GM12878 (cell line): Measurements from ENCODE around the gene NSMCE1.

Experiments
- CTCF ChIP-seq, 3 experiments: IDR thresholded peaks in 2 of 3; conservative IDR thresholded peaks in 1 of 3; 2 replicates each; pipeline ENCODE4 v1.5.1; 2011; ENCODE audit warnings: low read depth in 3 of 3, low read length in 3 of 3, mild to moderate bottlenecking in 3 of 3, control low read depth in 2 of 3, moderate library complexity in 2 of 3, inconsistent platforms in 1 of 3, mixed read lengths in 1 of 3; ENCODE audit not compliant: control insufficient read depth in 2 of 3, insufficient read depth in 1 of 3; ENCODE audit errors: extremely low read depth in 1 of 3
- JUND ChIP-seq: IDR thresholded peaks from 2 replicates; pipeline ENCODE4 v1.6.1; 2012; ENCODE audit warnings: low read depth, mild to moderate bottlenecking, low read length, improper control_type of control experiment, moderate library complexity
- POLR2A ChIP-seq: IDR thresholded peaks from 2 replicates; pipeline ENCODE4 v1.6.1; 2011; ENCODE audit warnings: low read depth, mild to moderate bottlenecking, low read length
- POLR2AphosphoS5 ChIP-seq: IDR thresholded peaks from 2 replicates; pipeline ENCODE4 v1.6.1; 2011; ENCODE audit warnings: mild to moderate bottlenecking, low read length, inconsistent platforms
- REST ChIP-seq: IDR thresholded peaks from 2 replicates; pipeline ENCODE4 v1.6.1; 2012; ENCODE audit warnings: mild to moderate bottlenecking, low read depth, low read length
- SIX5 ChIP-seq: IDR thresholded peaks from 2 replicates; pipeline ENCODE4 v1.6.1; 2011; ENCODE audit warnings: mild to moderate bottlenecking, low read depth, low read length, moderate library complexity; ENCODE audit not compliant: severe bottlenecking
- SREBF1 ChIP-seq: IDR thresholded peaks from 2 replicates; pipeline ENCODE4 v1.6.1; 2012; ENCODE audit warnings: mild to moderate bottlenecking, low read length
- ZNF384 ChIP-seq: IDR thresholded peaks from 2 replicates; pipeline ENCODE4 v1.6.1; 2012; ENCODE audit warnings: low read depth, mild to moderate bottlenecking, low read length, improper control_type of control experiment, borderline replicate concordance
- TF ChIP-seq, protein P1 (sequence below): fragments of 450-650 bp; IDR thresholded peaks from 2 replicates; pipeline ENCODE4 v1.6.1; 2018; ENCODE audit warnings: mild to moderate bottlenecking, low read depth, moderate library complexity; ENCODE audit not compliant: partially characterized antibody
- TF ChIP-seq, protein P2 (sequence below): fragments of 450-650 bp; IDR thresholded peaks from 2 replicates; pipeline ENCODE4 v1.6.1; 2017; ENCODE audit warnings: mild to moderate bottlenecking, moderate library complexity
- TF ChIP-seq, protein P3 (sequence below): IDR thresholded peaks from 2 replicates; pipeline ENCODE4 v1.6.1; 2011; ENCODE audit warnings: low read depth, mild to moderate bottlenecking, low read length, moderate library complexity, borderline replicate concordance; ENCODE audit errors: extremely low read depth

DNA sequence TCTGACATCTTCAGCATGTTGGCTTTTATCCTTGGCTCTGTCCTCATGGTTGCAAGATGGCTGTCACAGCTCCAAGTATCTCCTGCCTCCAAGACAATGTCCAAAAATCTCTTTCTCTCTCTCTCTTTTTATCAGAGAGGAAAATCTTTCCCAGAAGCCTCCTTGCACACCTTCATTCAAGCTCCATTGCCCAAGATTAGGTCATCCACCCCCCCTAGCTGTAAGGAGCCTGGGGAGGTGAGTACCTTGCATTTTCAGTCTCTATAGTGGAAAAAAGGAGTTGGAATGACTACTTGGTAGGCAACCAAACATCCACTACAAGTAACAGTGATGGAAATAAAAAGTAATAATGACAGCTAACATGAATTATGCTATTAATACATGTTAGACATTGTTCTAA, 22.0 kb upstream of the NSMCE1 start:
- TF ChIP-seq, protein P1, sequence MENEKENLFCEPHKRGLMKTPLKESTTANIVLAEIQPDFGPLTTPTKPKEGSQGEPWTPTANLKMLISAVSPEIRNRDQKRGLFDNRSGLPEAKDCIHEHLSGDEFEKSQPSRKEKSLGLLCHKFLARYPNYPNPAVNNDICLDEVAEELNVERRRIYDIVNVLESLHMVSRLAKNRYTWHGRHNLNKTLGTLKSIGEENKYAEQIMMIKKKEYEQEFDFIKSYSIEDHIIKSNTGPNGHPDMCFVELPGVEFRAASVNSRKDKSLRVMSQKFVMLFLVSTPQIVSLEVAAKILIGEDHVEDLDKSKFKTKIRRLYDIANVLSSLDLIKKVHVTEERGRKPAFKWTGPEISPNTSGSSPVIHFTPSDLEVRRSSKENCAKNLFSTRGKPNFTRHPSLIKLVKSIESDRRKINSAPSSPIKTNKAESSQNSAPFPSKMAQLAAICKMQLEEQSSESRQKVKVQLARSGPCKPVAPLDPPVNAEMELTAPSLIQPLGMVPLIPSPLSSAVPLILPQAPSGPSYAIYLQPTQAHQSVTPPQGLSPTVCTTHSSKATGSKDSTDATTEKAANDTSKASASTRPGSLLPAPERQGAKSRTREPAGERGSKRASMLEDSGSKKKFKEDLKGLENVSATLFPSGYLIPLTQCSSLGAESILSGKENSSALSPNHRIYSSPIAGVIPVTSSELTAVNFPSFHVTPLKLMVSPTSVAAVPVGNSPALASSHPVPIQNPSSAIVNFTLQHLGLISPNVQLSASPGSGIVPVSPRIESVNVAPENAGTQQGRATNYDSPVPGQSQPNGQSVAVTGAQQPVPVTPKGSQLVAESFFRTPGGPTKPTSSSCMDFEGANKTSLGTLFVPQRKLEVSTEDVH = no peak
- no peak for TF ChIP-seq POLR2AphosphoS5
- TF ChIP-seq SIX5 = no peak
- no peak for TF ChIP-seq ZNF384
- no peak for TF ChIP-seq REST
- no peak for TF ChIP-seq CTCF (IDR thresholded peaks at IDR 0.05 in 2 of 3, conservative IDR thresholded peaks at IDR 0.05 in 1 of 3; ENCODE audit: control insufficient read depth in 2 of 3, extremely low read depth in 1 of 3, insufficient read depth in 1 of 3, low read depth in 3 of 3, low read length in 3 of 3)
- TF ChIP-seq JUND = no peak
- no peak for TF ChIP-seq POLR2A
- TF ChIP-seq, protein P2, sequence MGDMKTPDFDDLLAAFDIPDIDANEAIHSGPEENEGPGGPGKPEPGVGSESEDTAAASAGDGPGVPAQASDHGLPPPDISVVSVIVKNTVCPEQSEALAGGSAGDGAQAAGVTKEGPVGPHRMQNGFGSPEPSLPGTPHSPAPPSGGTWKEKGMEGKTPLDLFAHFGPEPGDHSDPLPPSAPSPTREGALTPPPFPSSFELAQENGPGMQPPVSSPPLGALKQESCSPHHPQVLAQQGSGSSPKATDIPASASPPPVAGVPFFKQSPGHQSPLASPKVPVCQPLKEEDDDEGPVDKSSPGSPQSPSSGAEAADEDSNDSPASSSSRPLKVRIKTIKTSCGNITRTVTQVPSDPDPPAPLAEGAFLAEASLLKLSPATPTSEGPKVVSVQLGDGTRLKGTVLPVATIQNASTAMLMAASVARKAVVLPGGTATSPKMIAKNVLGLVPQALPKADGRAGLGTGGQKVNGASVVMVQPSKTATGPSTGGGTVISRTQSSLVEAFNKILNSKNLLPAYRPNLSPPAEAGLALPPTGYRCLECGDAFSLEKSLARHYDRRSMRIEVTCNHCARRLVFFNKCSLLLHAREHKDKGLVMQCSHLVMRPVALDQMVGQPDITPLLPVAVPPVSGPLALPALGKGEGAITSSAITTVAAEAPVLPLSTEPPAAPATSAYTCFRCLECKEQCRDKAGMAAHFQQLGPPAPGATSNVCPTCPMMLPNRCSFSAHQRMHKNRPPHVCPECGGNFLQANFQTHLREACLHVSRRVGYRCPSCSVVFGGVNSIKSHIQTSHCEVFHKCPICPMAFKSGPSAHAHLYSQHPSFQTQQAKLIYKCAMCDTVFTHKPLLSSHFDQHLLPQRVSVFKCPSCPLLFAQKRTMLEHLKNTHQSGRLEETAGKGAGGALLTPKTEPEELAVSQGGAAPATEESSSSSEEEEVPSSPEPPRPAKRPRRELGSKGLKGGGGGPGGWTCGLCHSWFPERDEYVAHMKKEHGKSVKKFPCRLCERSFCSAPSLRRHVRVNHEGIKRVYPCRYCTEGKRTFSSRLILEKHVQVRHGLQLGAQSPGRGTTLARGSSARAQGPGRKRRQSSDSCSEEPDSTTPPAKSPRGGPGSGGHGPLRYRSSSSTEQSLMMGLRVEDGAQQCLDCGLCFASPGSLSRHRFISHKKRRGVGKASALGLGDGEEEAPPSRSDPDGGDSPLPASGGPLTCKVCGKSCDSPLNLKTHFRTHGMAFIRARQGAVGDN = no peak
- no peak for TF ChIP-seq SREBF1
- TF ChIP-seq, protein P3, sequence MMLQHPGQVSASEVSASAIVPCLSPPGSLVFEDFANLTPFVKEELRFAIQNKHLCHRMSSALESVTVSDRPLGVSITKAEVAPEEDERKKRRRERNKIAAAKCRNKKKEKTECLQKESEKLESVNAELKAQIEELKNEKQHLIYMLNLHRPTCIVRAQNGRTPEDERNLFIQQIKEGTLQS = no peak
